Activated CD4-positive, alpha-beta T cell treated with anti-CD3 and anti-CD28 coated beads, Interleukin-2, amount 50 U/mL, for 24 hours (primary cell): ENCODE measurements around the gene SSX4.
"Not testable (repeated sequence)": the region's sequence is repeated elsewhere in the genome, so short reads cannot be mapped to it uniquely, and the experiment has no call there.

Experiments used
- DNase-seq, 2 donors: peaks; one replicate each; pipeline ENCODE4 v3.0.0-alpha.2; 2020; ENCODE audit warnings: low read depth in 1 of 2, low spot score in 1 of 2

Gene SSX4, protein sequence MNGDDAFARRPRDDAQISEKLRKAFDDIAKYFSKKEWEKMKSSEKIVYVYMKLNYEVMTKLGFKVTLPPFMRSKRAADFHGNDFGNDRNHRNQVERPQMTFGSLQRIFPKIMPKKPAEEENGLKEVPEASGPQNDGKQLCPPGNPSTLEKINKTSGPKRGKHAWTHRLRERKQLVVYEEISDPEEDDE

DNA sequence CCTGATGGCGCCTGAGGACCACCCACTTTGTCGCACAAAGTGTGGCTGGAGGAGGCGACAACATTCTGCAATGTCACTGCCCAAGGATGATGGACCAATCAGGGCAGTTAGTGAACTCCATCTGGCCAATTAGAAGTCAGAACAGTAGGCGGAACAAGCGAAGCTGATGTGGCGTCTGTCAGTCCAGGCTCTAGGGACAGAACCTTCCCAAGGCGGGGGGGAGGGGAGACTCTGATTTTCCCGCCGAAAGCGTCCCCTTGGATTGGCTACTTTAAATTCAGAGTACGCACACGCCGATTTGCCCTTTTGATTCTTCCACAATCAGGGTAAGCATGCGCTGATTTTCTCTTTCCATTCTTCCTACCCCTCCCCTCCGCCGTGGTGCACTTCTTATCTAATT is at the start of gene SSX4:
Gene SSX4 (plus strand): TSS at position 301 of the 400 bp plus-strand sequence. CDS start 515 bp downstream, outside the sequence.
- DNase-seq = not testable (repeated sequence)

DNA sequence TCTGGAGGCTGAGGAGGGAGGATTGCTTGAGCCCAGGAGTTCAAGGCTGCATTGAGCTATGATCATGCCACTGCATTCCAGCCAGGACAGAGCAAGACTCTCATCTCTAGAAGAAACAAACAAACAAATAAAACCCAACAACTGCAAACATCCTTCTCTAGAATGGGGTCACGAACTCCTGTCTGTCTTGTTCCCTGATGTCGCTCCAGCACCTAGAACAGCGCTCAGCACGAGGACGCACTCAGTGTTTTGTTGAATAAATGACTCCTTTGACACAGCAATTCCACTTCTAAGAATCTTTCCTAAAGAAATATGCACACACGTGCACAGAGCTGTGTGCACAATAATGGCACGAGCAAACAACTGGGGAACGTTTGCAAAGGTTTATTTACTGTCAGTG is 37.3 kb upstream of the SSX4 start:
- DNase-seq = not testable (repeated sequence)

DNA sequence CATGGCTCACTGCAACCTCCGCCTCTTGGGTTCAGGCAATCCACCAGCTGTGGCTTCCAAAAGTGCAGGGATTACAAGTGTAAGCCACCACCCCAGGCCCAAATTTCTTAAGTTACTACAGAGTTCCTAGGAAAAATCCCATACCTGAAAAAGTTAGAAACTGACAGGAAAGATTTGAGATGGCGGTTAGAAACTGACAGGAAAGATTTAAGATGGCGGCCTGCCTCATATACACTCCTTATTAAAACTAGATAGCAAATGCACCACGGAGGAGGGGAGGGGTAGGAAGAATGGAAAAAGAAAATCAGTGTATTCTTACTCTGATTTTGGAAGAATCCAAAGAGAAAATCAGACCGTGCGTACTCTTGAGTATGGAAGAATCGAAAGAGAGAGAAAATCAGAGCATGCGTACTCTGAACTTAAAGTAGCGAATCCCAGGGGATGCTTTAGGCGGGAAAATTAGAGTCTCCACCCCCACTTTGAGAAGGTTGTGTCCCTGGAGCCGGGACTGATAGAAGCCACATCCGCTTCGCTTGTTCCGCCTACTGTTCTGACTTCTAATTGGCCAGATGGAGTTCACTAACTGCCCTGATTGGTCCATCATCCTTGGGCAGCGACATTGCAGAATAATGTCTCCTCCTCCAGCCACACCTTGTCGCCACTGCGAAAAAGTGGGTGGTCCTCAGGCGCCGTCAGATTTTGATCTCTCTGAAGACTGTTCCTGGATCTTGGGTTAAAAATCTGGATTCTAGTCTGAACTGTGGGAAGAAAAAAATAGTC is 26.8 kb upstream of the SSX4 start, which contains the start of gene SSX3:
Gene SSX3 (minus strand): TSS at position 389 of the 780 bp plus-strand sequence. CDS start 1,454 bp downstream, outside the sequence.
- not testable (repeated sequence) for DNase-seq

DNA sequence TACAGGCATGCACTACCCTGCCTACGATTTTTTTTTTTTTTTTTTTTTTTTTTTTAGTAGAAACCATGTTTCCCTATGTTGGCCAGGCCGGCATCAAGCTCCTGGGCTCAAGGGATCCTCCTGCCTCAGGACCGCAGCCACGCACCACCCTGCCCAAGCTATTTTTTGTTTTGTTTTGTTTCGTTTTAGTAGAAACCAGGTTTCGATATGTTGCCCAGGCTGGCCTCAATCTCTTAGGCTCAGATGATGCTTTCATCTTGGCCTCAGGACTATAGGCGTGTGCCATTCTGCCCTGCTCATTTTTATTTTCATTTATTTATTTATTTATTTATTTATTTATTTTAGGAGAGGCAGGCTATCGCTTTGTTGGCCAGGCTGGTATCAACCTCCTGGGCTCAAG is 25.7 kb upstream of the SSX4 start:
- no peak for DNase-seq

DNA sequence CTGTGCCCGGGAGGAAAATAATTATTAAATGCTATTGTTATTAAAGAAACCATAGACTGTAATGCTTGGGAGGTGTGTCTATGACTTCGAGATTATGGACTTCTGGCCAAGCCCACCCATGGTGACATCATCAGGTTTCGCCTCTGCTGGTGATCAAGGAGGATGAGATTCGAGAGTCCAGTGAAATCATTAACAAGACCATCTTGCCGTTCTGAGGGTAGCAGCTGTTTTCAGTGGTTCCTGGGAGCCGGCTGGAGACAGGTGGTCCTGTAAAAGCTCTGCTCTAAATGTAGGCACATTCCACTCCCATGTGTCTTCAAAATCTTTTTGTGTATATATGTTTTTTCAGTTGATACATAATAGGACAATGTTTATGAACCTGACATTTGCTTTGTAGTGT is 24.1 kb upstream of the SSX4 start:
- DNase-seq = not testable (repeated sequence)

- DNase-seq = not testable (repeated sequence)
These were observed 15.5 kb upstream of the SSX4 start for GRCh38 chrX:48367717-48368408.

GRCh38 chrX:48370408-48370807 is 12.9 kb upstream of the SSX4 start:
- not testable (repeated sequence) for DNase-seq

DNA sequence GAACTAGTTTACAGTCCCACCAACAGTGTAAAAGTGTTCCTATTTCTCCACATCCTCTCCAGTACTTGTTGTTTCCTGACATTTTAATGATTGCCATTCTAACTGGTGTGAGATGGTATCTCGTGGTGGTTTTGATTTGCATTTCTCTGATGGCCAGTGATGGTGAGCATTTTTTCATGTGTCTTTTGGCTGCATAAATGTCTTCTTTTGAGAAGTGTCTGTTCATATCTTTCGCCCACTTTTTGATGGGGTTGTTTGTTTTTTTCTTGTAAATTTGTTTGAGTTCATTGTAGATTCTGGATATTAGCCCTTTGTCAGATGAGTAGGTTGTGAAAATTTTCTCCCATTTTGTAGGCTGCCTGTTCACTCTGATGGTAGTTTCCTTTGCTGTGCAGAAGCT is 13.6 kb downstream of the SSX4 start:
- not testable (repeated sequence) for DNase-seq

GRCh38 chrX:48397825-48398224 is 14.5 kb downstream of the SSX4 start:
- DNase-seq = not testable (repeated sequence)

- not testable (repeated sequence) for DNase-seq
These were observed 28.5 kb downstream of the SSX4 start, which contains the start of gene SSX4B for GRCh38 chrX:48411860-48412259. TSS of gene SSX4B (minus strand) at chrX:48411960. CDS start at chrX:48411372, 588 bp downstream.

DNA sequence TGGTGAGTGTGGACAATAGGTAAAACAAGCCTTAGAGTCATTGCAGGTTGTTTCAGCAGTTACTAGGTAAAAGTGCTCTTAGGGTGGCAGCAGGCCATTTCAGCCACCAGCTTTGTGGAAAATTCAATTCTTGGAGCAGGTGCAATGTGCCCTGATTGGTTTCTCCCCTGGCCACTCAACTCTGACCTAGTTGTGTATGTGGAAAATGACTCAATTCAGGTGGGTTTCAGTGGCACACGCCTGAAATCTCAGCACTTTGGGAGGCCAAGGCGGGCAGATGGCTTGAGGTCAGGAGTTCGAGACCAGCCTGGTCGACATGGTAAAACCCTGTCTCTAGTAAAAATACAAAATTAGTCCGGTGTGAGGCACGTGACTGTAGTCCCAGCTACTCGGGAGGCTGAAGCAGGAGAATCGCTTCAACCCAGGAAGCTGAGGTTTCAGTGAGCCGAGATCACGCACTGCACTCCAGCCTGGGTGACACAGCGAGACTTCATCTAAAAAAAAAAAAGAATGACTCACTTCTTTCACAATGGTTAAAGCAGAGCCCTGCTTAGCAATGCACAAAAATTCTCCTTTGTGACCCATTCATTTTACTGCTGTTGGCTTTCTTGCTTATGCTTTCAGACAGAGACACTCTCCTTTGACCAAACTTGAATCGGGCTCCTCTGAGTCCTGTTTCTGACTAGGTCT is 43.8 kb downstream of the SSX4 start:
- not testable (repeated sequence) for DNase-seq

DNA sequence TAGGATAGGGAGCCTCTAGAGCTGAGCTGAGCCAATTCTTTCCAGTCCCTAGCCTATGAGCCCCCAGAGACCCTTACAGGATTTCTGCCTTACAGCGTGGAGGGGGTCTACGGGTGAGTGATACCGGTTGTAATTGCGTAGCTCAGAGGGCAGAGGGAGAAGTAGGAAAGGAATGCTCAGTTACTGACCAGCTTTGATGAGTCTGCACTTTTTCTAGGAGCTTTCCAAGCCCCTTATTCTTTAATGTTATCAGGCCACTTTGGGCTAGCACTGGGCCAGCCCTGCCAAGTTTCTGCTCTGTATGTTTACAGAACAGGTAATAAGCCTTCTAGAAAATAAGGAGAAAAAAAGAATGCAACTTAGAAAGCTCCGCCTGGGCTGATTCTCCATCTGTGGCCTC is 46.3 kb downstream of the SSX4 start:
- not testable (repeated sequence) for DNase-seq

- not testable (repeated sequence) for DNase-seq
These were observed 46.8 kb downstream of the SSX4 start for GRCh38 chrX:48430166-48430565.

DNA sequence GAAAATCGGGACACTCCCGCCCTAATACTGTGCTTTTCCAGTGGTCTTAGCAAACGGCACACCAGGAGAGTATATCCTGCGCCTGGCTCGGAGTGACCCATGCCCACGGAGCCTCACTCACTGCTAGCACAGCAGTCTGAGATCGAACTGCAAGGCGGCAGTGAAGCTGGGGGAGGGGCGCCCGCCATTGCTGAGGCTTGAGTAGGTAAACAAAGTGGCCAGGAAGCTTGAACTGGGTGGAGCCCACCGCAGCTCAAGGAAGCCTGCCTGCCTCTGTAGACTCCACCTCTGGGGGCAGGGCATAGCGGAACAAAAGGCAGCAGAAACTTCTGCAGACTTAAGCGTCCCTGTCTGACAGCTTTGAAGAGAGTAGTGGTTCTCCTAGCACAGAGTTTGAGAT is 50.4 kb downstream of the SSX4 start:
- not testable (repeated sequence) for DNase-seq
